ENCODE results near the gene WHRN.

WHRN gene

GRCh38 chr9:114448706-114449105 lies 56.6 kb downstream of the WHRN start:
- H3K4me3 ChIP-seq (ENCODE audit: low read depth, low read length): no peak overlapping the region
- in situ Hi-C loops (cut with HindIII; ENCODE audit: low pct_ligation_motif_present, low sequenced_read_pairs): no loop called here
- H3K27me3 ChIP-seq (replicated peaks): no peaks in the 10 kb centered on the region
- no peak overlapping the region for H3K27ac ChIP-seq
- DNase-seq: peak; percentile 27
- TF ChIP-seq CTCF (IDR thresholded peaks at IDR 0.05; ENCODE audit: low read depth, low read length, missing control alignments): no peak
- no peaks in the 10 kb centered on the region for H3K36me3 ChIP-seq (replicated peaks)

- no peaks in the 10 kb centered on the region for H3K27me3 ChIP-seq (replicated peaks)
- no peak for TF ChIP-seq CTCF (IDR thresholded peaks at IDR 0.05; ENCODE audit: low read depth, low read length, missing control alignments)
- H3K36me3 ChIP-seq (replicated peaks): no peaks in the 10 kb centered on the region
- DNase-seq: no peak
- in situ Hi-C loops (cut with HindIII; ENCODE audit: low pct_ligation_motif_present, low sequenced_read_pairs): no loop called here
- H3K27ac ChIP-seq: no peak overlapping the region
- H3K4me3 ChIP-seq (ENCODE audit: low read depth, low read length): no peak overlapping the region
Observed at GRCh38 chr9:114446672-114447450, 58.4 kb downstream of the WHRN start.

GRCh38 chr9:114446036-114446435 lies 59.2 kb downstream of the WHRN start:
- H3K4me3 ChIP-seq (ENCODE audit: low read depth, low read length): no peak overlapping the region
- in situ Hi-C loops (cut with HindIII; ENCODE audit: low pct_ligation_motif_present, low sequenced_read_pairs): no loop called here
- peak; percentile 17 for DNase-seq

GRCh38 chr9:114445616-114446015 lies 59.7 kb downstream of the WHRN start:
- Histone ChIP-seq H3K4me3 (ENCODE audit: low read depth, low read length) (no peak overlapping the region), H3K27me3 (replicated peaks) (no peaks in the 10 kb centered on the region), H3K36me3 (replicated peaks) (no peaks in the 10 kb centered on the region), H3K27ac (no peak overlapping the region)
- DNase-seq: no peak
- no peak for TF ChIP-seq CTCF (IDR thresholded peaks at IDR 0.05; ENCODE audit: low read depth, low read length, missing control alignments)
- in situ Hi-C loops (cut with HindIII; ENCODE audit: low pct_ligation_motif_present, low sequenced_read_pairs): no loop called here

More at GRCh38 chr9:114446036-114446435, 59.2 kb downstream of the WHRN start:
- no peak for TF ChIP-seq CTCF (IDR thresholded peaks at IDR 0.05; ENCODE audit: low read depth, low read length, missing control alignments)
- H3K27ac ChIP-seq: no peak overlapping the region
- H3K36me3 ChIP-seq (replicated peaks): no peaks in the 10 kb centered on the region
- H3K27me3 ChIP-seq (replicated peaks): no peaks in the 10 kb centered on the region

GRCh38 chr9:114442022-114442421 lies 63.3 kb downstream of the WHRN start:
- Histone ChIP-seq H3K36me3 (replicated peaks) (no peaks in the 10 kb centered on the region), H3K4me3 (ENCODE audit: low read depth, low read length) (no peak overlapping the region), H3K27me3 (replicated peaks) (no peaks in the 10 kb centered on the region), H3K27ac (no peak overlapping the region)
- DNase-seq: no peak
- in situ Hi-C loops (cut with HindIII; ENCODE audit: low pct_ligation_motif_present, low sequenced_read_pairs): no loop called here
- no peak for TF ChIP-seq CTCF (IDR thresholded peaks at IDR 0.05; ENCODE audit: low read depth, low read length, missing control alignments)

Data from brain microvascular endothelial cell (primary cell).